K562 (cell line): ENCODE measurements around the gene SRRM4. TPM values are rescaled to one million over a fixed set of nuclear protein-coding genes. Genes with fewer than 3 reads are reported as not detected.

Experiments
- ATAC-seq: fragments of 200-7000 bp; cut with Tn5 transposase; 3 replicates; pipeline ENCODE4 v1.9.1; 2020; ENCODE audit warnings: moderate library complexity
- BruUV-seq: library from RNA; stranded (reverse); fragments of 400-500 nt; replicated peaks from 2 replicates; lab custom pipeline; 2021; lab: Mats Ljungman, UMichigan
- CTCF ChIA-PET: fragments of 300-600 bp; formaldehyde crosslinking; extraction: SDS; loops from one replicate; lab custom pipeline; 2021; ENCODE audit warnings: low intra/inter-chr PET ratio; lab: Yijun Ruan, JAX
- POLR2A ChIA-PET: fragments of 300-600, 350-650 bp; sonication (Branson Sonifier 250); formaldehyde crosslinking; extraction: SDS; loops from one replicate; lab custom pipeline; 2021; ENCODE audit warnings: antibody characterized with exemption, inconsistent platforms; lab: Yijun Ruan, JAX
- DNase-seq, 4 experiments: peaks; one replicate each; pipeline versions ENCODE4 v3.0.0 to v3.0.0-alpha.2; 2011 to 2018; ENCODE audit warnings: low spot score in 3 of 4, mixed read lengths in 3 of 4; ENCODE audit errors: extremely low read depth in 1 of 4
- FAIRE-seq: peaks from 2 replicates; lab custom pipeline; 2011; peaks lifted over from hg19 to GRCh38; lab: Jason Lieb, UNC
- H2AFZ ChIP-seq: 2 replicates; pipeline ENCODE4 v1.6.0; 2011; ENCODE audit warnings: low read depth, low read length, control low read depth, inconsistent platforms
- H3K27ac ChIP-seq: fragments of 200-600 bp; 3 replicates; pipeline ENCODE4 v1.8.0; 2011; ENCODE audit warnings: low read depth, mild to moderate bottlenecking, control low read depth, inconsistent platforms, low read length, moderate library complexity, mixed read lengths; ENCODE audit errors: extremely low read depth
- H3K27me3 ChIP-seq, 2 experiments: fragments of 300-600 bp in 1 of 2; 2 replicates in 1 of 2; 3 replicates in 1 of 2; pipeline versions ENCODE4 v1.6.0 to v1.8.0; 2011; ENCODE audit warnings: inconsistent platforms in 2 of 2, low read length in 2 of 2, mild to moderate bottlenecking in 1 of 2, mixed read lengths in 1 of 2, moderate library complexity in 1 of 2; ENCODE audit not compliant: control insufficient read depth in 2 of 2, insufficient read depth in 2 of 2
- H3K36me3 ChIP-seq: fragments of 300-600 bp; 3 replicates; pipeline ENCODE4 v1.8.0; 2011; ENCODE audit warnings: mild to moderate bottlenecking, low read length, inconsistent platforms; ENCODE audit not compliant: control insufficient read depth, insufficient read depth
- H3K4me1 ChIP-seq, 2 experiments: fragments of 200-600 bp in 1 of 2; replicated peaks in 1 of 2; 2 replicates in 1 of 2; 3 replicates in 1 of 2; pipeline versions ENCODE4 v1.5.1 to v1.8.0; 2011; ENCODE audit warnings: inconsistent platforms in 2 of 2, low read length in 2 of 2, mild to moderate bottlenecking in 1 of 2, mixed read lengths in 1 of 2, moderate library complexity in 1 of 2; ENCODE audit not compliant: control insufficient read depth in 2 of 2, insufficient read depth in 2 of 2
- H3K4me2 ChIP-seq: 2 replicates; pipeline ENCODE4 v1.6.1; 2011; ENCODE audit warnings: low read length, control low read depth, inconsistent platforms, mixed read lengths; ENCODE audit not compliant: insufficient read depth
- H3K4me3 ChIP-seq: fragments of 200-600 bp; sonication (generic), shearing (Covaris generic); 2 replicates; pipeline ENCODE4 v1.5.1; 2016; ENCODE audit warnings: control low read depth, inconsistent platforms
- H3K79me2 ChIP-seq: fragments of 200-600 bp; 3 replicates; pipeline ENCODE4 v1.8.0; 2011; ENCODE audit warnings: low read length, inconsistent platforms; ENCODE audit not compliant: control insufficient read depth, insufficient read depth
- H3K9ac ChIP-seq, 2 experiments: 2 replicates each; pipeline versions ENCODE4 v1.6.0 to v1.6.1; 2011; ENCODE audit warnings: low read depth in 2 of 2, low read length in 2 of 2, control low read depth in 1 of 2, inconsistent platforms in 1 of 2, mild to moderate bottlenecking in 1 of 2, mixed read lengths in 1 of 2; ENCODE audit not compliant: insufficient read depth in 1 of 2
- H3K9me1 ChIP-seq: one replicate; pipeline ENCODE4 v1.6.0; 2011; ENCODE audit warnings: inconsistent platforms, mild to moderate bottlenecking, low read length, moderate library complexity; ENCODE audit not compliant: control insufficient read depth, insufficient read depth
- H3K9me3 ChIP-seq: replicated peaks from 2 replicates; pipeline ENCODE4 v1.5.1; 2011; ENCODE audit warnings: low read depth, low read length, inconsistent platforms; ENCODE audit not compliant: control insufficient read depth, insufficient read depth
- H4K20me1 ChIP-seq: replicated peaks from 2 replicates; pipeline ENCODE4 v1.6.1; 2011; ENCODE audit warnings: low read length, inconsistent platforms, mixed read lengths; ENCODE audit not compliant: control insufficient read depth, insufficient read depth
- ADNP ChIP-seq: fragments of 200-800 bp; sonication (Bioruptor generic); IDR thresholded peaks from 2 replicates; pipeline ENCODE4 v1.6.1; 2016; ENCODE audit warnings: missing genetic modification characterization, missing compliant biosample characterization
- DNMT1 ChIP-seq: fragments of 450-650 bp; IDR thresholded peaks from 2 replicates; pipeline ENCODE4 v1.6.1; 2016; ENCODE audit warnings: antibody characterized with exemption, mild to moderate bottlenecking
- E2F3 ChIP-seq: fragments of 250-450 bp; sonication (Bioruptor Pico); IDR thresholded peaks from 2 replicates; pipeline ENCODE4 v1.4.0; 2020; ENCODE audit warnings: mild to moderate bottlenecking
- MEIS2 ChIP-seq: fragments of 450-650 bp; IDR thresholded peaks from 2 replicates; pipeline ENCODE4 v1.6.1; 2014; ENCODE audit warnings: mild to moderate bottlenecking; ENCODE audit not compliant: partially characterized antibody
- NBN ChIP-seq: fragments of 450-650 bp; IDR thresholded peaks from 2 replicates; pipeline ENCODE4 v1.6.1; 2016; ENCODE audit warnings: low read depth, mild to moderate bottlenecking
- RBM34 ChIP-seq: fragments of 200-400 bp; formaldehyde crosslinking; IDR thresholded peaks from 2 replicates; pipeline ENCODE4 v1.6.1; 2018; ENCODE audit warnings: low read length, borderline replicate concordance; ENCODE audit not compliant: insufficient read depth
- XRCC3 ChIP-seq: fragments of 450-650 bp; IDR thresholded peaks from 2 replicates; pipeline ENCODE4 v1.6.1; 2017; ENCODE audit warnings: mild to moderate bottlenecking, moderate library complexity
- ZFP30 ChIP-seq: fragments of 250-450 bp; sonication (Bioruptor Pico); IDR thresholded peaks from 2 replicates; pipeline ENCODE4 v1.8.0; 2022; ENCODE audit warnings: moderate library complexity, mild to moderate bottlenecking, inconsistent platforms, borderline replicate concordance
- ZNF639 ChIP-seq, 2 experiments: fragments of 200-800 bp in 1 of 2; sonication (Bioruptor generic) in 1 of 2; sonication (generic) in 1 of 2; formaldehyde crosslinking in 1 of 2; IDR thresholded peaks in 1 of 2; conservative IDR thresholded peaks in 1 of 2; 2 replicates each; pipeline versions ENCODE4 v1.5.0 to v1.6.1; 2016 to 2020; ENCODE audit warnings: missing compliant biosample characterization in 1 of 2, missing genetic modification characterization in 1 of 2, missing genetic modification reagents in 1 of 2
- WGBS: fragments of 100-300 bp; shearing (Covaris generic); methylation state at CpG from one replicate; pipeline ENCODE4 v1.1.6; 2016; ENCODE audit warnings: low coverage, mixed read lengths; ENCODE audit not compliant: insufficient coverage; ENCODE audit errors: missing lambda C conversion rate; 5-methylcytosine and 5-hydroxymethylcytosine counted together
- in situ Hi-C: fragments of 300-500 bp; cut with MboI; formaldehyde crosslinking; loops from 4 replicates; pipeline ENCODE4 v1.15.0; 2018; ENCODE audit warnings: inconsistent platforms, mixed read lengths
- intact Hi-C: fragments of 100-400 bp; cut with micrococcal nuclease; formaldehyde crosslinking; loops from 2 replicates; pipeline ENCODE4 v1.14.2; 2022
- polyA plus RNA-seq, 8 experiments: library from polyadenylated mRNA; depleted of rRNA in 4 of 8; stranded (reverse) in 5 of 8; unstranded in 3 of 8; fragments of >200 nt; fragmentation: Nextera tagmentation in 2 of 8; fragmentation: Illumina TruSeq in 1 of 8; extraction: Ambion mirVana in 2 of 8; extraction: Trizol in 1 of 8; gene quantifications; 2 replicates each; pipeline versions ENCODE4 v1.2.1 to v1.2.3, GENCODE V29; 2011 to 2014; ENCODE audit warnings: inconsistent platforms in 1 of 8, missing spikeins in 1 of 8
- total RNA-seq, 7 experiments: library from RNA; depleted of rRNA in 6 of 7; stranded (reverse); fragments of >200 nt in 6 of 7; fragmentation: Illumina TruSeq in 2 of 7; extraction: Trizol in 2 of 7; gene quantifications; 2 replicates each; pipeline versions ENCODE4 v1.2.1 to v1.2.3, GENCODE V29; 2011 to 2021; ENCODE audit warnings: low replicate concordance in 1 of 7
- TF ChIP-seq, protein P1 (sequence below): sonication (generic); formaldehyde crosslinking; IDR thresholded peaks from 2 replicates; pipeline ENCODE4 v1.8.1; 2023; ENCODE audit warnings: mild to moderate bottlenecking, missing genetic modification reagents, moderate library complexity
- TF ChIP-seq, protein P2 (sequence below), 2 experiments: IDR thresholded peaks; 2 replicates each; pipeline ENCODE4 v1.6.1; 2012; ENCODE audit warnings: improper control_type of control experiment in 2 of 2, low read depth in 2 of 2, low read length in 2 of 2, borderline replicate concordance in 1 of 2
- TF ChIP-seq, protein P3 (sequence below), 2 experiments: fragments of 450-650 bp; IDR thresholded peaks; 2 replicates each; pipeline ENCODE4 v1.6.1; 2016
- TF ChIP-seq, protein P4 (sequence below): fragments of 450-650 bp; IDR thresholded peaks from 2 replicates; pipeline ENCODE4 v1.6.1; 2016
- TF ChIP-seq, protein P5 (sequence below): sonication (generic); formaldehyde crosslinking; IDR thresholded peaks from 2 replicates; pipeline ENCODE4 v1.5.0; 2020; ENCODE audit warnings: missing genetic modification reagents

The SRRM4 gene
- total and polyA plus RNA-seq, 9 of the 15 experiments (the other 6 are each of a cell fraction or from before 2014, with no cell fraction given): not detected

DNA sequence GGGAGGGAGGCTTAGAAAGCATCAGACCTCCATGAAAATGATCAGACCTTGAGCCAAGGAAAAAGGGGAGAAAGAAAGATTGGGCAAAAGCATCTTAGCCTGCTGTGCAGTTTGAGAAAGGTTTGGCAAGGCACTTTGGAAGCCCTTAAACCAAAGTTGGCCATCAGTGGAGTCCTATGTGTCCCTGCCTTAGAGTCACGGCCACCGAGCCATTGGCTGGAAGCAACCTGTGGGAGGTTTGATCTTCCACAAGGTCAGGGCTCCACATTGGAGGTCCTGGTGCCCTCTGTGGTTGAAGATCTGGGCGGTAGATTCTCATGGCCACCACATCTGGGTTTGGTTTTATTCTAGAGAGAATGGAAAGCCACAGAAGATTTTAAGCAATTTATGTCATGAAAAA, 44.4 kb downstream of the SRRM4 start:
- H3K9me3 ChIP-seq: no peaks in the 10 kb centered on the region
- ATAC-seq (no peak), DNase-seq (no peak), FAIRE-seq (no peak)
- H3K9me1 ChIP-seq: no peaks in the 10 kb centered on the region
- POLR2A ChIA-PET: no interaction called here
- no peaks in the 10 kb centered on the region for H3K36me3 ChIP-seq
- H3K27ac ChIP-seq: no peak overlapping the region
- in situ Hi-C loops (no loop called here), intact Hi-C loops (no loop called here)
- no peak overlapping the region for H3K9ac ChIP-seq
- H4K20me1 ChIP-seq: no peaks in the 10 kb centered on the region
- BruUV-seq: no TSS peak
- H3K79me2 ChIP-seq: no peaks in the 10 kb centered on the region
- no peaks in the 10 kb centered on the region for H3K27me3 ChIP-seq
- H3K4me3 ChIP-seq: no peak overlapping the region
- WGBS: 0% methylated on average over 3 of the region's 3 CpGs
- H2AFZ ChIP-seq: no peak overlapping the region
- CTCF ChIA-PET: no interaction called here
- no peaks in the 10 kb centered on the region for H3K4me1 ChIP-seq
- H3K4me2 ChIP-seq: no peak overlapping the region
- TF ChIP-seq ADNP (tag): no peak
- TF ChIP-seq, protein P1, sequence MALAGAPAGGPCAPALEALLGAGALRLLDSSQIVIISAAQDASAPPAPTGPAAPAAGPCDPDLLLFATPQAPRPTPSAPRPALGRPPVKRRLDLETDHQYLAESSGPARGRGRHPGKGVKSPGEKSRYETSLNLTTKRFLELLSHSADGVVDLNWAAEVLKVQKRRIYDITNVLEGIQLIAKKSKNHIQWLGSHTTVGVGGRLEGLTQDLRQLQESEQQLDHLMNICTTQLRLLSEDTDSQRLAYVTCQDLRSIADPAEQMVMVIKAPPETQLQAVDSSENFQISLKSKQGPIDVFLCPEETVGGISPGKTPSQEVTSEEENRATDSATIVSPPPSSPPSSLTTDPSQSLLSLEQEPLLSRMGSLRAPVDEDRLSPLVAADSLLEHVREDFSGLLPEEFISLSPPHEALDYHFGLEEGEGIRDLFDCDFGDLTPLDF: no peak
- TF ChIP-seq, protein P2, sequence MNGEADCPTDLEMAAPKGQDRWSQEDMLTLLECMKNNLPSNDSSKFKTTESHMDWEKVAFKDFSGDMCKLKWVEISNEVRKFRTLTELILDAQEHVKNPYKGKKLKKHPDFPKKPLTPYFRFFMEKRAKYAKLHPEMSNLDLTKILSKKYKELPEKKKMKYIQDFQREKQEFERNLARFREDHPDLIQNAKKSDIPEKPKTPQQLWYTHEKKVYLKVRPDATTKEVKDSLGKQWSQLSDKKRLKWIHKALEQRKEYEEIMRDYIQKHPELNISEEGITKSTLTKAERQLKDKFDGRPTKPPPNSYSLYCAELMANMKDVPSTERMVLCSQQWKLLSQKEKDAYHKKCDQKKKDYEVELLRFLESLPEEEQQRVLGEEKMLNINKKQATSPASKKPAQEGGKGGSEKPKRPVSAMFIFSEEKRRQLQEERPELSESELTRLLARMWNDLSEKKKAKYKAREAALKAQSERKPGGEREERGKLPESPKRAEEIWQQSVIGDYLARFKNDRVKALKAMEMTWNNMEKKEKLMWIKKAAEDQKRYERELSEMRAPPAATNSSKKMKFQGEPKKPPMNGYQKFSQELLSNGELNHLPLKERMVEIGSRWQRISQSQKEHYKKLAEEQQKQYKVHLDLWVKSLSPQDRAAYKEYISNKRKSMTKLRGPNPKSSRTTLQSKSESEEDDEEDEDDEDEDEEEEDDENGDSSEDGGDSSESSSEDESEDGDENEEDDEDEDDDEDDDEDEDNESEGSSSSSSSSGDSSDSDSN (IDR thresholded peaks at IDR 0.05; ENCODE audit: borderline replicate concordance in 1 of 2, low read depth in 2 of 2, low read length in 2 of 2): no peak
- TF ChIP-seq ZNF639 (CRISPR knock-in tag; conservative IDR thresholded peaks at IDR 0.05 in 1 of 2, IDR thresholded peaks at IDR 0.05 in 1 of 2): no peak
- TF ChIP-seq, protein P3, sequence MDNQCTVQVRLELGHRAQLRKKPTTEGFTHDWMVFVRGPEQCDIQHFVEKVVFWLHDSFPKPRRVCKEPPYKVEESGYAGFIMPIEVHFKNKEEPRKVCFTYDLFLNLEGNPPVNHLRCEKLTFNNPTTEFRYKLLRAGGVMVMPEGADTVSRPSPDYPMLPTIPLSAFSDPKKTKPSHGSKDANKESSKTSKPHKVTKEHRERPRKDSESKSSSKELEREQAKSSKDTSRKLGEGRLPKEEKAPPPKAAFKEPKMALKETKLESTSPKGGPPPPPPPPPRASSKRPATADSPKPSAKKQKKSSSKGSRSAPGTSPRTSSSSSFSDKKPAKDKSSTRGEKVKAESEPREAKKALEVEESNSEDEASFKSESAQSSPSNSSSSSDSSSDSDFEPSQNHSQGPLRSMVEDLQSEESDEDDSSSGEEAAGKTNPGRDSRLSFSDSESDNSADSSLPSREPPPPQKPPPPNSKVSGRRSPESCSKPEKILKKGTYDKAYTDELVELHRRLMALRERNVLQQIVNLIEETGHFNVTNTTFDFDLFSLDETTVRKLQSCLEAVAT (IDR thresholded peaks at IDR 0.05): no peak
- no peak for TF ChIP-seq ZFP30 (CRISPR knock-in tag)
- TF ChIP-seq, protein P4, sequence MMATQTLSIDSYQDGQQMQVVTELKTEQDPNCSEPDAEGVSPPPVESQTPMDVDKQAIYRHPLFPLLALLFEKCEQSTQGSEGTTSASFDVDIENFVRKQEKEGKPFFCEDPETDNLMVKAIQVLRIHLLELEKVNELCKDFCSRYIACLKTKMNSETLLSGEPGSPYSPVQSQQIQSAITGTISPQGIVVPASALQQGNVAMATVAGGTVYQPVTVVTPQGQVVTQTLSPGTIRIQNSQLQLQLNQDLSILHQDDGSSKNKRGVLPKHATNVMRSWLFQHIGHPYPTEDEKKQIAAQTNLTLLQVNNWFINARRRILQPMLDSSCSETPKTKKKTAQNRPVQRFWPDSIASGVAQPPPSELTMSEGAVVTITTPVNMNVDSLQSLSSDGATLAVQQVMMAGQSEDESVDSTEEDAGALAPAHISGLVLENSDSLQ: no peak
- TF ChIP-seq XRCC3: no peak
- TF ChIP-seq E2F3: no peak
- TF ChIP-seq RBM34: no peak
- no peak for TF ChIP-seq MEIS2
- no peak for TF ChIP-seq DNMT1
- TF ChIP-seq, protein P5, sequence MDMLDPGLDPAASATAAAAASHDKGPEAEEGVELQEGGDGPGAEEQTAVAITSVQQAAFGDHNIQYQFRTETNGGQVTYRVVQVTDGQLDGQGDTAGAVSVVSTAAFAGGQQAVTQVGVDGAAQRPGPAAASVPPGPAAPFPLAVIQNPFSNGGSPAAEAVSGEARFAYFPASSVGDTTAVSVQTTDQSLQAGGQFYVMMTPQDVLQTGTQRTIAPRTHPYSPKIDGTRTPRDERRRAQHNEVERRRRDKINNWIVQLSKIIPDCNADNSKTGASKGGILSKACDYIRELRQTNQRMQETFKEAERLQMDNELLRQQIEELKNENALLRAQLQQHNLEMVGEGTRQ (CRISPR knock-in tag): no peak
- TF ChIP-seq NBN: no peak
